ENCODE measurements around the gene NOS2.

GRCh38 chr17:27776882-27777624 lies 23.3 kb downstream of the NOS2 start:
- TF ChIP-seq, protein P1, sequence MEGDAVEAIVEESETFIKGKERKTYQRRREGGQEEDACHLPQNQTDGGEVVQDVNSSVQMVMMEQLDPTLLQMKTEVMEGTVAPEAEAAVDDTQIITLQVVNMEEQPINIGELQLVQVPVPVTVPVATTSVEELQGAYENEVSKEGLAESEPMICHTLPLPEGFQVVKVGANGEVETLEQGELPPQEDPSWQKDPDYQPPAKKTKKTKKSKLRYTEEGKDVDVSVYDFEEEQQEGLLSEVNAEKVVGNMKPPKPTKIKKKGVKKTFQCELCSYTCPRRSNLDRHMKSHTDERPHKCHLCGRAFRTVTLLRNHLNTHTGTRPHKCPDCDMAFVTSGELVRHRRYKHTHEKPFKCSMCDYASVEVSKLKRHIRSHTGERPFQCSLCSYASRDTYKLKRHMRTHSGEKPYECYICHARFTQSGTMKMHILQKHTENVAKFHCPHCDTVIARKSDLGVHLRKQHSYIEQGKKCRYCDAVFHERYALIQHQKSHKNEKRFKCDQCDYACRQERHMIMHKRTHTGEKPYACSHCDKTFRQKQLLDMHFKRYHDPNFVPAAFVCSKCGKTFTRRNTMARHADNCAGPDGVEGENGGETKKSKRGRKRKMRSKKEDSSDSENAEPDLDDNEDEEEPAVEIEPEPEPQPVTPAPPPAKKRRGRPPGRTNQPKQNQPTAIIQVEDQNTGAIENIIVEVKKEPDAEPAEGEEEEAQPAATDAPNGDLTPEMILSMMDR (IDR thresholded peaks at IDR 0.05; ENCODE audit: insufficient read depth, low read depth, low read length): no peak
- no peak for TF ChIP-seq EZH2 (IDR thresholded peaks at IDR 0.05; ENCODE audit: insufficient read depth, low read length)
